Body of pancreas (tissue), 4 donors: Measurements from ENCODE around the gene KBTBD13.

ENCODE experiments used
- CTCF ChIP-seq, 7 experiments: fragments of 450-650 bp in 4 of 7; fragments of 200-600 bp in 3 of 7; sonication (generic) in 3 of 7; IDR thresholded peaks; one replicate each; pipeline ENCODE4 v1.5.1; 2016 to 2019; ENCODE audit warnings: antibody characterized with exemption in 7 of 7
- POLR2A ChIP-seq, 3 donors: fragments of 450-650 bp; IDR thresholded peaks; one replicate each; pipeline ENCODE4 v1.6.1; 2016; ENCODE audit warnings: antibody characterized with exemption in 3 of 3, mild to moderate bottlenecking in 2 of 3

DNA sequence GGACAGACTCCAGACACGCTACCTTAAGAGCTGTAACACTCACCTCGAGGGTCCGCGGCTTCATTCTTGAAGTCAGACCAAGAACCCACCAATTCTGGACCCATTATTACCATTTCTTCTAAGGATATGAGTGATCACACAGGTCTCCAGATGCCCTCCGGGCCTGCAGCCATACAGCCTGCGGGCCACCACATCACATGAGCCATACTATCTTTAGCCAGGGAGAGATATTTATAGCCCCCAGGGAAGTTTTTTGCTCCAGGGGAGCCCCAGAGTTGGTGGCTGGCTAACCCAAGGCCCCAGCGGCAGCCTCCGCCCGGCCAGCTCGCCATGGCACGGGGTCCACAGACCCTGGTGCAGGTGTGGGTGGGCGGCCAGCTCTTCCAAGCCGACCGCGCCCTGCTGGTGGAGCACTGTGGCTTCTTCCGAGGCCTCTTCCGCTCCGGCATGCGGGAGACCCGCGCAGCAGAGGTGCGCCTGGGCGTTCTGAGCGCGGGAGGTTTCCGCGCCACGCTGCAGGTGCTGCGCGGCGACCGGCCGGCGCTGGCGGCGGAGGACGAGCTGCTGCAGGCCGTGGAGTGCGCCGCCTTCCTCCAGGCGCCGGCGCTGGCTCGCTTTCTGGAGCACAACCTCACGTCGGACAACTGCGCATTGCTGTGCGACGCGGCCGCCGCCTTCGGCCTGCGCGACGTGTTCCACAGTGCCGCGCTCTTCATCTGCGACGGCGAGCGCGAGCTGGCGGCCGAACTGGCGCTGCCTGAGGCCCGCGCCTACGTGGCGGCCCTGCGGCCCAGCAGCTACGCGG lies at the start of gene KBTBD13:
- TF ChIP-seq CTCF (IDR thresholded peaks at IDR 0.05) (no peak), POLR2A (IDR thresholded peaks at IDR 0.05) (no peak)
